OCI-LY1 (cell line): Measurements from ENCODE around the gene TSACC.

ENCODE experiments used
- H2AFZ ChIP-seq: fragments of 200-600 bp; sonication (generic), shearing (Covaris generic); 2 replicates; pipeline ENCODE4 v1.6.0; 2014; ENCODE audit warnings: antibody characterized with exemption, mild to moderate bottlenecking, low read length
- H3F3A ChIP-seq: fragments of 200-600 bp; sonication (generic), shearing (Covaris generic); 2 replicates; pipeline ENCODE4 v1.6.0; 2014; ENCODE audit warnings: mild to moderate bottlenecking, antibody characterized with exemption, low read length, moderate library complexity; ENCODE audit not compliant: insufficient read depth
- H3K27ac ChIP-seq: fragments of 200-600 bp; sonication (generic); 2 replicates; pipeline ENCODE4 v1.5.1; 2014; ENCODE audit warnings: low read length, mixed run types, mild to moderate bottlenecking, low read depth; ENCODE audit not compliant: poor library complexity, severe bottlenecking
- H3K27me3 ChIP-seq: fragments of 200-600 bp; sonication (generic); 2 replicates; pipeline ENCODE4 v1.6.0; 2014; ENCODE audit warnings: antibody characterized with exemption, mild to moderate bottlenecking, low read length, moderate library complexity; ENCODE audit not compliant: insufficient read depth
- H3K36me3 ChIP-seq: fragments of 200-600 bp; sonication (generic); 2 replicates; pipeline ENCODE4 v1.6.1; 2014; ENCODE audit warnings: mild to moderate bottlenecking, antibody characterized with exemption, low read length, moderate library complexity, mixed read lengths; ENCODE audit not compliant: insufficient read depth
- H3K4me1 ChIP-seq: fragments of 200-600 bp; sonication (generic); 2 replicates; pipeline ENCODE4 v1.5.1; 2014; ENCODE audit warnings: mild to moderate bottlenecking, low read length, moderate library complexity; ENCODE audit not compliant: insufficient read depth, severe bottlenecking
- H3K4me2 ChIP-seq: fragments of 200-600 bp; sonication (generic), shearing (Covaris generic); 2 replicates; pipeline ENCODE4 v1.6.1; 2014; ENCODE audit warnings: low read length
- H3K4me3 ChIP-seq: fragments of 200-600 bp; sonication (generic); 2 replicates; pipeline ENCODE4 v1.5.1; 2014; ENCODE audit warnings: low read length, low read depth, mild to moderate bottlenecking, mixed read lengths; ENCODE audit not compliant: poor library complexity, severe bottlenecking
- H3K79me2 ChIP-seq: fragments of 200-600 bp; shearing (Covaris generic); 2 replicates; pipeline ENCODE4 v1.6.1; 2016; ENCODE audit warnings: mixed run types, low read length, mixed read lengths; ENCODE audit not compliant: insufficient read depth
- H3K9ac ChIP-seq: fragments of 200-600 bp; sonication (generic), shearing (Covaris generic); 2 replicates; pipeline ENCODE4 v1.6.1; 2014; ENCODE audit warnings: mild to moderate bottlenecking, low read length, mixed read lengths
- H3K9me2 ChIP-seq: fragments of 200-600 bp; sonication (generic), shearing (Covaris generic); 2 replicates; pipeline ENCODE4 v1.6.1; 2014; ENCODE audit warnings: low read depth, mild to moderate bottlenecking, low read length, mixed read lengths
- H3K9me3 ChIP-seq: fragments of 200-600 bp; shearing (Covaris generic); 2 replicates; pipeline ENCODE4 v1.6.1; 2014; ENCODE audit warnings: low read length, mixed read lengths
- H4K20me1 ChIP-seq: fragments of 200-600 bp; sonication (generic), shearing (Covaris generic); 2 replicates; pipeline ENCODE4 v1.6.0; 2016; ENCODE audit warnings: mild to moderate bottlenecking, low read length; ENCODE audit not compliant: insufficient read depth
- CTCF ChIP-seq: fragments of 200-600 bp; sonication (generic), shearing (Covaris generic); IDR thresholded peaks from 2 replicates; pipeline ENCODE4 v1.5.1; 2017; ENCODE audit warnings: mild to moderate bottlenecking, antibody characterized with exemption, low read length, moderate library complexity, mixed read lengths
- EZH2 ChIP-seq: fragments of 200-600 bp; sonication (generic), shearing (Covaris generic); IDR thresholded peaks from 2 replicates; pipeline ENCODE4 v1.8.0; 2017; ENCODE audit warnings: borderline replicate concordance, mixed run types, mild to moderate bottlenecking, antibody characterized with exemption, low read length, moderate library complexity, mixed read lengths

The TSACC gene

GRCh38 chr1:156338180-156338976 is at the start of gene TSACC, which contains the start of gene CCT3:
Gene TSACC, plus strand, starts transcription at chr1:156338526. Its CDS starts 1,232 bp downstream, at chr1:156339758.
Gene CCT3, minus strand, starts transcription at chr1:156338292. Its CDS starts 108 bp downstream, at chr1:156338184.
- Histone ChIP-seq H3K9me2 (no peaks in the 10 kb centered on the region), H3K9ac (peak within 1 kb of the TSS; percentile 79), H4K20me1 (no peaks in the 10 kb centered on the region), H3K27me3 (no peaks in the 10 kb centered on the region), H3K4me2 (peak within 1 kb of the TSS; percentile 93), H3K4me1 (peaks cover 17% of the 10 kb centered on the region), H3K4me3 (peak within 1 kb of the TSS; percentile 97), H3K27ac (peak within 1 kb of the TSS; percentile 91), H3K36me3 (peaks cover 41% of the 10 kb centered on the region), H3K9me3 (no peaks in the 10 kb centered on the region), H2AFZ (no peak within 1 kb of the TSS), H3F3A (no peaks in the 10 kb centered on the region), H3K79me2 (peaks cover 32% of the 10 kb centered on the region)
- TF ChIP-seq CTCF: no peak
- no peak for TF ChIP-seq EZH2

- Histone ChIP-seq H3K4me1 (peaks cover 12% of the 10 kb centered on the region), H3K9ac (no peak overlapping the region), H3K79me2 (no peaks in the 10 kb centered on the region), H3K9me2 (no peaks in the 10 kb centered on the region), H3F3A (no peaks in the 10 kb centered on the region), H3K36me3 (no peaks in the 10 kb centered on the region), H4K20me1 (no peaks in the 10 kb centered on the region), H3K4me2 (no peak overlapping the region), H3K9me3 (no peaks in the 10 kb centered on the region), H2AFZ (no peak overlapping the region), H3K27me3 (no peaks in the 10 kb centered on the region), H3K4me3 (no peak overlapping the region), H3K27ac (no peak overlapping the region)
- TF ChIP-seq CTCF: no peak
- TF ChIP-seq EZH2: no peak
Measured at GRCh38 chr1:156289857-156290256, 48.5 kb upstream of the TSACC start.

- peak overlapping the region; percentile 48 for H3K4me3 ChIP-seq
- H3K9me2 ChIP-seq: no peaks in the 10 kb centered on the region
- no peak for TF ChIP-seq EZH2
- TF ChIP-seq CTCF: no peak
- H3K4me2 ChIP-seq: peak overlapping the region; percentile 64
- H3K9me3 ChIP-seq: no peaks in the 10 kb centered on the region
- peak overlapping the region; percentile 34; the same call in 1 of the 2 replicates for H3K9ac ChIP-seq
- no peak overlapping the region for H2AFZ ChIP-seq
- no peak overlapping the region for H3K27ac ChIP-seq
- H3K27me3 ChIP-seq: no peaks in the 10 kb centered on the region
- H3K79me2 ChIP-seq: no peaks in the 10 kb centered on the region
- H3K36me3 ChIP-seq: no peaks in the 10 kb centered on the region
- no peaks in the 10 kb centered on the region for H4K20me1 ChIP-seq
- peaks cover 23% of the 10 kb centered on the region for H3K4me1 ChIP-seq
- no peaks in the 10 kb centered on the region for H3F3A ChIP-seq
Measured at GRCh38 chr1:156291226-156292061, 46.9 kb upstream of the TSACC start.
